ENCODE results near the gene SNX1. TPM values are rescaled to one million over a fixed set of nuclear protein-coding genes. Genes with fewer than 3 reads are reported as not detected.

SNX1 gene
- total and polyA plus RNA-seq, 4 donors = 54.6 to 153 (median 89.9) TPM

DNA sequence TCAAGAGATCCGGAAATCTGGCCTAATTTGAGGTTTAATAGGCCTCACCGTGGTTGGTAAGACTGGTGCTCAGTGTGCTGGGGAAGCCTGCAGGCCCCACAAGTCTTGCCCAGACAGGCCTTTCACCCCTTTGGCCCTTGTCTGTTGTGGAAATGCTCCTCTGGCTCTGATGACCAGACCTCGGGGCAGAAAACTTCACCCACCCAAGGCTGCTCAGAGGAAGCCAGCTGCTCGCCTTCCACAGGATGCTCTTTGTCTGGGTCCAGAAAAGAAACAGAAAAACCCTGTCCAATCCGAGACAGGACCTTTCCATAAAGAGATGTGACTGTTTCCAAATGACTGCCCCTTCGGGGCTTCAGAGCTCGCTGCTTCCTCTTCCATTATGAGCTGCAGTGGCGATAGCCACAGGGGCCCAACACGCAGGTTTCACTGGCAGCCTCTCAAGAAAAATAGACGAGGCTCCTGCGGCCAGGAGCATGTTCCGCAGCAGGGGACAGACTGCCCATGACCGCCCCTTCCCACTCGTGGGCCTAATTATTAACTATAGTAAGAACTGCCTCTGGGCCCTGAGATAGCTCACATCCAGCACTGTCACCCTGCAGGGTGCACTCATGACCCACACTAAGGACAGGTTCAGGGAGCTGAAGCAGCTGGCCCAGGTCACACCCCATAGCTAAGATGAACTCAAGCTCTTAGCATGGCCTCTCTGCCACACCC, 48.9 kb downstream of the SNX1 start:
- no peak for DNase-seq
- 65 to 69% methylated on average over 14 of the region's 14 CpGs for WGBS, 2 donors
- H3K27me3 ChIP-seq (ENCODE audit: control insufficient read depth in 1 of 2, insufficient read depth in 2 of 2, low read length in 1 of 2) = no peaks in the 10 kb centered on the region
- H3K36me3 ChIP-seq (ENCODE audit: control insufficient read depth in 1 of 2, insufficient read depth in 2 of 2, low read length in 1 of 2) = no peaks in the 10 kb centered on the region
- intact Hi-C loops (cut with DNase I) = no loop called here
- no peaks in the 10 kb centered on the region for H3K9me3 ChIP-seq (ENCODE audit: control insufficient read depth, low read length)
- ATAC-seq (ENCODE audit: low FRiP score) = no peak
- no peak overlapping the region for H3K4me3 ChIP-seq (ENCODE audit: low read length in 2 of 2)
- no peaks in the 10 kb centered on the region for H3K4me1 ChIP-seq (ENCODE audit: control insufficient read depth in 1 of 2, insufficient read depth in 2 of 2, low read length in 2 of 2)
- no peak overlapping the region for H3K27ac ChIP-seq (ENCODE audit: low read depth in 1 of 2, low read length in 2 of 2)

- H3K27me3 ChIP-seq (ENCODE audit: control insufficient read depth in 1 of 2, insufficient read depth in 2 of 2, low read length in 1 of 2) = no peaks in the 10 kb centered on the region
- no peak overlapping the region for H3K27ac ChIP-seq (ENCODE audit: low read depth in 1 of 2, low read length in 2 of 2)
- H3K4me3 ChIP-seq (ENCODE audit: low read length in 2 of 2) = no peak overlapping the region
- DNase-seq (no peak), ATAC-seq (ENCODE audit: low FRiP score) (no peak)
- no peaks in the 10 kb centered on the region for H3K4me1 ChIP-seq (ENCODE audit: control insufficient read depth in 1 of 2, insufficient read depth in 2 of 2, low read length in 2 of 2)
- H3K36me3 ChIP-seq (ENCODE audit: control insufficient read depth in 1 of 2, insufficient read depth in 2 of 2, low read length in 1 of 2) = no peaks in the 10 kb centered on the region
- no peaks in the 10 kb centered on the region for H3K9me3 ChIP-seq (ENCODE audit: control insufficient read depth, low read length)
- intact Hi-C loops (cut with DNase I) = no loop called here
- 64 to 65% methylated on average over 6 of the region's 6 CpGs for WGBS, 2 donors
These were observed 50.3 kb downstream of the SNX1 start for GRCh38 chr15:64146041-64146440.

DNA sequence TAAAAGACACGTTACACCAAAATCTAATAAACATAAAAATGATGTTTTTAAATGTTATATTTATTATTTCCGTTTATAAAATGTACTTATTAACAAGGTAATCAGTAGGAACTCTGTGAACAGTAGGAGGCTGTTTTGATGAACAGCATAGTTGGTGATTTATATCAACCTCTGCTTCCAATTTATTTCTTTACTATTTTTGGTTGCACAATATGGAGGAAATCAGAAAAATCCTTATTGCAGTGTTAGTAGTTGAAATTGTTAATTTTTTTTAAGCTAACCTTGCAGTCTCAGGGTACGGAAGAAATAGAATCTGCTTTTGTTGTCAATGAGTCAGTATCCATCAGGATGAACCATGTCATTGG, 50.7 kb downstream of the SNX1 start:
- no peaks in the 10 kb centered on the region for H3K36me3 ChIP-seq (ENCODE audit: control insufficient read depth in 1 of 2, insufficient read depth in 2 of 2, low read length in 1 of 2)
- ATAC-seq (ENCODE audit: low FRiP score) (no peak), DNase-seq (no peak)
- no peak overlapping the region for H3K27ac ChIP-seq (ENCODE audit: low read depth in 1 of 2, low read length in 2 of 2)
- 88 to 91% methylated on average over 3 of the region's 3 CpGs for WGBS, 2 donors
- no peak overlapping the region for H3K4me3 ChIP-seq (ENCODE audit: low read length in 2 of 2)
- no peaks in the 10 kb centered on the region for H3K9me3 ChIP-seq (ENCODE audit: control insufficient read depth, low read length)
- H3K27me3 ChIP-seq (ENCODE audit: control insufficient read depth in 1 of 2, insufficient read depth in 2 of 2, low read length in 1 of 2) = no peaks in the 10 kb centered on the region
- intact Hi-C loops (cut with DNase I) = no loop called here
- H3K4me1 ChIP-seq (ENCODE audit: control insufficient read depth in 1 of 2, insufficient read depth in 2 of 2, low read length in 2 of 2) = no peaks in the 10 kb centered on the region

GRCh38 chr15:64146885-64147681, 51.3 kb downstream of the SNX1 start:
- 73% methylated on average over 26 of the region's 26 CpGs for WGBS, 2 donors
- intact Hi-C loops (cut with DNase I) = no loop called here
- DNase-seq = no peak
- Histone ChIP-seq H3K27me3 (ENCODE audit: control insufficient read depth in 1 of 2, insufficient read depth in 2 of 2, low read length in 1 of 2) (no peaks in the 10 kb centered on the region), H3K4me1 (ENCODE audit: control insufficient read depth in 1 of 2, insufficient read depth in 2 of 2, low read length in 2 of 2) (no peaks in the 10 kb centered on the region), H3K9me3 (ENCODE audit: control insufficient read depth, low read length) (no peaks in the 10 kb centered on the region), H3K4me3 (ENCODE audit: low read length in 2 of 2) (no peak overlapping the region), H3K36me3 (ENCODE audit: control insufficient read depth in 1 of 2, insufficient read depth in 2 of 2, low read length in 1 of 2) (no peaks in the 10 kb centered on the region), H3K27ac (ENCODE audit: low read depth in 1 of 2, low read length in 2 of 2) (no peak overlapping the region)
- no peak for ATAC-seq (ENCODE audit: low FRiP score)

- no peak overlapping the region for H3K27ac ChIP-seq (ENCODE audit: low read depth in 1 of 2, low read length in 2 of 2)
- WGBS, 2 donors = 80 to 81% methylated on average over 7 of the region's 7 CpGs
- ATAC-seq (ENCODE audit: low FRiP score) (no peak), DNase-seq (no peak)
- intact Hi-C loops (cut with DNase I) = no loop called here
- H3K27me3 ChIP-seq (ENCODE audit: control insufficient read depth in 1 of 2, insufficient read depth in 2 of 2, low read length in 1 of 2) = no peaks in the 10 kb centered on the region
- H3K36me3 ChIP-seq (ENCODE audit: control insufficient read depth in 1 of 2, insufficient read depth in 2 of 2, low read length in 1 of 2) = no peaks in the 10 kb centered on the region
- H3K4me3 ChIP-seq (ENCODE audit: low read length in 2 of 2) = no peak overlapping the region
- no peaks in the 10 kb centered on the region for H3K9me3 ChIP-seq (ENCODE audit: control insufficient read depth, low read length)
- H3K4me1 ChIP-seq (ENCODE audit: control insufficient read depth in 1 of 2, insufficient read depth in 2 of 2, low read length in 2 of 2) = no peaks in the 10 kb centered on the region
These were observed 52.4 kb downstream of the SNX1 start for GRCh38 chr15:64148168-64148567.

DNA sequence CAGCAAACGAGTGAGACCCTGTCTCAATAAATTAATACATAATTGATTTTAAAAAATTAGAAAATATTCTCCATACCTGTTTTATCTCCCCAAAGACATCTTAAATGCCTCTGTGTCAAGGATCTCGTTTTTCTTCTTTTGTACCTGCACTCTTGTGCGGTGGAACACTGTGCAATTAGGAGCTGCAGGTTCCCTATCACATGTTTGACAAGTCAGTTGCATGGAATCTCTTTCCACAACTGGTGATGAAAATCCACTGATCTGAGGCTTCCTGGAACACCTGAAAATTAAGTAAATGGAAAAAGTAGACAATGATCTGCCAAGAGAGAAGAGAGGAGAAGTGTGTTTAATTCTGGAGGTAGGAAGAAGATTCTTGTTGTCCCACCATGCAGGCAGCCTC, 52.8 kb downstream of the SNX1 start:
- Histone ChIP-seq H3K4me3 (ENCODE audit: low read length in 2 of 2) (no peak overlapping the region), H3K27ac (ENCODE audit: low read depth in 1 of 2, low read length in 2 of 2) (no peak overlapping the region), H3K4me1 (ENCODE audit: control insufficient read depth in 1 of 2, insufficient read depth in 2 of 2, low read length in 2 of 2) (no peaks in the 10 kb centered on the region), H3K36me3 (ENCODE audit: control insufficient read depth in 1 of 2, insufficient read depth in 2 of 2, low read length in 1 of 2) (no peaks in the 10 kb centered on the region), H3K9me3 (ENCODE audit: control insufficient read depth, low read length) (no peaks in the 10 kb centered on the region), H3K27me3 (ENCODE audit: control insufficient read depth in 1 of 2, insufficient read depth in 2 of 2, low read length in 1 of 2) (no peaks in the 10 kb centered on the region)
- no peak for ATAC-seq (ENCODE audit: low FRiP score)
- 78 to 79% methylated on average over 3 of the region's 3 CpGs for WGBS, 2 donors
- intact Hi-C loops (cut with DNase I) = no loop called here
- DNase-seq = no peak

- Histone ChIP-seq H3K36me3 (ENCODE audit: control insufficient read depth in 1 of 2, insufficient read depth in 2 of 2, low read length in 1 of 2) (no peaks in the 10 kb centered on the region), H3K27me3 (ENCODE audit: control insufficient read depth in 1 of 2, insufficient read depth in 2 of 2, low read length in 1 of 2) (no peaks in the 10 kb centered on the region), H3K9me3 (ENCODE audit: control insufficient read depth, low read length) (no peaks in the 10 kb centered on the region), H3K27ac (ENCODE audit: low read depth in 1 of 2, low read length in 2 of 2) (no peak overlapping the region), H3K4me1 (ENCODE audit: control insufficient read depth in 1 of 2, insufficient read depth in 2 of 2, low read length in 2 of 2) (no peaks in the 10 kb centered on the region), H3K4me3 (ENCODE audit: low read length in 2 of 2) (no peak overlapping the region)
- DNase-seq (no peak), ATAC-seq (ENCODE audit: low FRiP score) (no peak)
- intact Hi-C loops (cut with DNase I) = no loop called here
These were observed 53.6 kb downstream of the SNX1 start for GRCh38 chr15:64149424-64149823.

GRCh38 chr15:64149893-64150578, 54.3 kb downstream of the SNX1 start:
- no peak overlapping the region for H3K27ac ChIP-seq (ENCODE audit: low read depth in 1 of 2, low read length in 2 of 2)
- no peaks in the 10 kb centered on the region for H3K36me3 ChIP-seq (ENCODE audit: control insufficient read depth in 1 of 2, insufficient read depth in 2 of 2, low read length in 1 of 2)
- no peaks in the 10 kb centered on the region for H3K4me1 ChIP-seq (ENCODE audit: control insufficient read depth in 1 of 2, insufficient read depth in 2 of 2, low read length in 2 of 2)
- WGBS, 2 donors = 76 to 82% methylated on average over 9 of the region's 9 CpGs
- ATAC-seq (ENCODE audit: low FRiP score) (no peak), DNase-seq (no peak)
- H3K27me3 ChIP-seq (ENCODE audit: control insufficient read depth in 1 of 2, insufficient read depth in 2 of 2, low read length in 1 of 2) = no peaks in the 10 kb centered on the region
- H3K9me3 ChIP-seq (ENCODE audit: control insufficient read depth, low read length) = no peaks in the 10 kb centered on the region
- intact Hi-C loops (cut with DNase I) = no loop called here
- H3K4me3 ChIP-seq (ENCODE audit: low read length in 2 of 2) = no peak overlapping the region

Data from aorta (tissue), 5 donors.